HS-27A (cell line): ENCODE results near the gene CCND3.
A peak's percentile ranks its signal among the peaks of the same experiment; 100 is the strongest.
"Not testable (repeated sequence)": the region's sequence is repeated elsewhere in the genome, so short reads cannot be mapped to it uniquely, and the experiment has no call there.

Experiments
- DNase-seq: peaks from one replicate; pipeline ENCODE4 v3.0.0-alpha.2; 2012; ENCODE audit warnings: low read depth, missing footprints

CCND3 gene

GRCh38 chr6:41947581-41948220, 6.1 kb upstream of the CCND3 start:
- no peak for DNase-seq

GRCh38 chr6:41943456-41943855, 1.8 kb upstream of the CCND3 start:
- DNase-seq: no peak

- not testable (repeated sequence) for DNase-seq
Measured at GRCh38 chr6:41942882-41943281, 1.3 kb upstream of the CCND3 start.

- DNase-seq: no peak
Measured at GRCh38 chr6:41942067-41942851, 651 bp upstream of the CCND3 start.

GRCh38 chr6:41940759-41941279, 789 bp downstream of the CCND3 start:
- DNase-seq: no peak

DNA sequence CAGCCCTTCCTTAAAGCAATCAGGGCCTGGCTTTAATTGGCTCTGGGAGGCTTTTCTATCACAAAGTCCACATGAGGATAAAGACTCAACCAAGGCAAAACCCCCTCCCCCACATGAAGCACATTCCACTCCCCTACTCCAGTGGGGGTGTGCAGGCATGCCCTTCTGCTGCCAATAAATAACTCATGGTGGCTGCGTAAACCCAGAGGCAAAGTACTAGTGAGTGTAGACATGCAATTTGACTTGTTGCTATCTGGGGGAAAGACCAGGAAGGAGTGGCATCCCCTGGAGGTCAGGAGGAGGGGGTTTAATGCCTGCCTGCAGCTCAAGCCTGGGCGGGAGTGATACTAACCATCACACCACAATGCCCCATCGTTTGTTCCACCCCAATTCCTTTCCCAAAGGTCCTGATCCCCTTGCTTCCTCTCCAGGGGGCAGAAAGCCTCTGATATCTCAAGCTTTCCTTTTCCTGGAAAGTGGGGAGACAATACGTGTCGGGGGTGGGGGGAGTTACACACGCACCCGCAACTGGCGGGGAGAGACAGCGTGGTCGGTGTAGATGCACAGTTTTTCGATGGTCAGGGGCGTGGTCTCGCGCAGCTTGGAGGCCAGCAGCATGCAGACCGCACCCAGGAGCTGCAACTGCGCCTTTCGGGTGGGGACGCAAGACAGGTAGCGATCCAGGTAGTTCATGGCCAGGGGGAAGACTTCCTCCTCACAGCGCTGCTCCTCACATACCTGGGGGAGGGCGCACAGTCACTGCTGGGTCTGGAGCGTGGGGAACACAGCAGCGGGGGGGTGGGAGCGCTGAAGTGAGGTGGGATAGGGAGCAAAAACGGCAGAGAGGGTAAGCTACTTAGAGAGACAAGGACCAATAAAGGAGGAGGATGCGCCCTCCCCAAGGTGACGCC, 1.5 kb downstream of the CCND3 start:
- DNase-seq: no peak

DNA sequence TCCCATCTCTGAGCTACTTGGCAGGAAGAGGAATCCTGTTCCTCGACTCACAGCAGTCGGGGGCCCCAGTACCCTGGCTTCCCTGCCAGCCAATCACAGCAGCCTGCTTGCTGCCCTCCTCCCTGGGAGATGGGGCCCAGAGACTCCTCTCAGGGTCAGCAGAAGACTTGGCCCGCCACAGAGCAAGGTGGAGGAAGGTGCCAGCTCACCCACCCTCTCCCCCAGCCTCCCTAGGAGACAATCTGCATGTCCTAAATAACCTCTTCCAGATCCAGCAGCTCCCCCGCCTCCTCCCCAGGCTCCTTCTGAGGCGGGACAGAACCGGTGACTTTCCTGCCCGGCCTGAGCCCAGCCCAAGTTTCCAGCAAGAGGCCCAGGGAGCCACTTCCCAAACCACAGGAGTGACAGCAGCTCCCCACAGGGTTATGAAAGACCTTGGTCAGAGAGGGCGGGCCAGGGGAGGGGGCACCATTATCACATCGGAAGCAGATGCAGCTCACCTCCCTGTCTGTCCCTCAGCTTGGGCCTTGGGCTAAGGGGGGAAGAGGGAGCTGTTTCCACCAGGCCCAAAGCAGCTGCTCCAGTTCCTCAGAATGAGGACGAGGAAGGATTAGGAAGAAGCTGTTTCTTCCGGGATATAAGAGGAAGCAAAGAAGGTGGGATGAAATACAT, 2.3 kb downstream of the CCND3 start:
- no peak for DNase-seq

DNA sequence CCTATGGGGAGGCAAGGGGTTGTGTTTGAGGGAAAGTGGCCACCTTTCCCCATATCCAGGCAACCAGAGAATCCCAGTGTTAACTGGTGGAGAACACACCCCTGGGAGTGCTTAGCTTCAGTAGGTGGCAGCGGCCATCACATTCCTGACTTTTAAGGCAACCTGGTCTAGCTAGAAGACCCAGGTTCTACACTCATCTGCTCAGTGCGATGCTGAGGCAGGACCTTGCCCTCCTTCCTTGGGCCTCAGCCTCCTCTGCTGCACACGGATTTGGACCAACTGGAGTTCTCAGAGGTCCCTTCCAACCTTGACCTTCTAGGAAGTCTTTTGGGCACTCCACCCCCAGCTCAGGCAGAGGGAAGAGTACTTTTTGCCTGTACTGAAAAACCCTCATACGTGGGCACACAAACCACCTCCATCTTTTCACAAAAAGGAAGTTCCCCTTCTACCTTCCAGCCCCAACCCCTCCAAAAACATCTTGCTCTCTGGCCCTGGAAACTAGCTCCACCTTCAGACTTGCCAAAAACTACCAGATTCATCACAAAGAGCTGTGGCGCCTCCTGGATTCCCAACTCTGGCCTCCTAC, 2.9 kb downstream of the CCND3 start:
- no peak for DNase-seq

DNA sequence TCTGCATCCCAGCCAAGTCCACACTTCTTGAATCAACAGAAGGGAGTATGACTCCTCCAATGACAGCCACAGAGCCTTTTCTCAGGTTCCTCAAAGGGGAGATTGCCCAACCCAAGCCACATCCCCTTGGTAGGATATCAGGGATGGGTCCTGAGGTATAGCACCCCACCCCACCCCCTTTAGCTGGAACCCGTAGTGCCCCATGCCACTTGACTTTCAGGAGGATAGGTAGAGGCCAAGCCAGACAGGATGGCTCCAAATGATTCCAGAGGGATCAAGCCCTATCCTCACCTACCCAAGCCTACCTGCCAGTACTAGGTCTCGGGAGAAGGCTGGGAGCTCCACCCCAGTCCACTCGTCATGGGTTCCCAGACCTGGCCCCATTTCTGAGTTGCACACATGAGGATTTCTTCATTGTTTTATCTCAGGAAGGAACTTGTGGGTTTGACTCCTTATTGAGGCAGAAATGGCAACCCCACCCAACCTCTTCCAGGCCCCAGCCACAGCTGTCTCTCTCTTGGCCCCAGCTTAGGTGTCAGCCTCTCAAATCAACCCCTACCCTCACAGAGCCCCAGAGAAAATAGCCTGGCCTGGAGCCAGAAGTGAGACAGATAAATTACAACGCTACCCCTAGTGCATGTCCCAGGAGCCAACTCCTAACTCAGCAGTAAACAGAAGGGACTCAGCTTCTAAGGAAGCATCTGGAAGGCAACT, 3.6 kb downstream of the CCND3 start:
- DNase-seq: no peak

- no peak for DNase-seq
Measured at GRCh38 chr6:41937472-41937860, 4.1 kb downstream of the CCND3 start.

GRCh38 chr6:41936073-41936837, 5.4 kb downstream of the CCND3 start:
- DNase-seq: peak; percentile 70

GRCh38 chr6:41935685-41936072, 5.9 kb downstream of the CCND3 start:
- no peak for DNase-seq

- no peak for DNase-seq
Measured at GRCh38 chr6:41935193-41935574, 6.4 kb downstream of the CCND3 start.

GRCh38 chr6:41934278-41935192, 7.1 kb downstream of the CCND3 start:
- no peak for DNase-seq

DNA sequence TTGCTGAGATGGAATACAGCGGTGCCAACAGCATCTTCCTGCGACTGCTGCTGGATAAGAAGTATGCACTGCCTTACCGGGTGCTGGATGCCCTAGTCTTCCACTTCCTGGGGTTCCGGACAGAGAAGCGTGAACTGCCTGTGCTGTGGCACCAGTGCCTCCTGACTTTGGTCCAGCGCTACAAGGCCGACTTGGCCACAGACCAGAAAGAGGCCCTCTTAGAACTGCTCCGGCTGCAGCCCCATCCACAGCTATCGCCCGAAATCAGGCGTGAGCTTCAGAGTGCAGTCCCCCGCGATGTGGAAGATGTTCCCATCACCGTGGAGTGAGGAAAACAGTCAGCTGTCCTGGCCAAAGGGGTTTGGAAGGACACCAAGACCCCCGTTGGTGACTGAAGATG, 9.2 kb downstream of the CCND3 start:
- DNase-seq: no peak

- DNase-seq: no peak
Measured at GRCh38 chr6:41931792-41932191, 9.8 kb downstream of the CCND3 start.

- DNase-seq: no peak
Measured at GRCh38 chr6:41929924-41930323, 11.7 kb downstream of the CCND3 start.

GRCh38 chr6:41927253-41927652, 14.4 kb downstream of the CCND3 start:
- no peak for DNase-seq

GRCh38 chr6:41922154-41922553, 19.5 kb downstream of the CCND3 start:
- DNase-seq: no peak
